Measurements from ENCODE around the gene TOMM34. TPM values are rescaled to one million over a fixed set of nuclear protein-coding genes. Genes with fewer than 3 reads are reported as not detected.

TOMM34 gene
- total RNA-seq, 4 donors from 2014 or later, result 11.1 to 15.6 (median 12.5) TPM

DNA sequence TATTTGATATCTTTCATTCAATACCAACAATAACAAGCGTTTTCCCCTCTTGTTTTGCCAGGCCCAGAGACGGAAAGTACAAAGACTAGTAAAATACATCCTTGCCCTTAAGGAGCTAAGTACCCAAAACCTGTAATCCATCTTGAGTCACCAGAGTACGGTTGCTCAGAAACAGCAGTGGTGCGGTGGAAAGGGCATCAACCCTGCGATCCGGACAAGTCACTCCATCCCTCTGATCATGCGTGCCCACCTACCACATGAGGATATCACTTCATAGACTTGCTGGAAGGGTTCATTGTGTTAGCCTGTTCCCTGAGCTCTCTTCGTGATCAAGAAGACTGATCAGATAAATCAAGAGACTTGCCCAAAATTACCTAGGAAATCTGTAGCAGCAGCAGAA lies 1.9 kb downstream of the TOMM34 start:
- H3K27ac ChIP-seq, result no peak overlapping the region
- intact Hi-C loops (cut with DNase I; ENCODE audit: low total_unique reads), result no loop called here
- no peaks in the 10 kb centered on the region for H3K36me3 ChIP-seq
- no peak overlapping the region for H3K4me3 ChIP-seq
- H3K4me1 ChIP-seq, result no peaks in the 10 kb centered on the region
- no peaks in the 10 kb centered on the region for H3K27me3 ChIP-seq
- DNase-seq, result no peak
- TF ChIP-seq, protein P1, sequence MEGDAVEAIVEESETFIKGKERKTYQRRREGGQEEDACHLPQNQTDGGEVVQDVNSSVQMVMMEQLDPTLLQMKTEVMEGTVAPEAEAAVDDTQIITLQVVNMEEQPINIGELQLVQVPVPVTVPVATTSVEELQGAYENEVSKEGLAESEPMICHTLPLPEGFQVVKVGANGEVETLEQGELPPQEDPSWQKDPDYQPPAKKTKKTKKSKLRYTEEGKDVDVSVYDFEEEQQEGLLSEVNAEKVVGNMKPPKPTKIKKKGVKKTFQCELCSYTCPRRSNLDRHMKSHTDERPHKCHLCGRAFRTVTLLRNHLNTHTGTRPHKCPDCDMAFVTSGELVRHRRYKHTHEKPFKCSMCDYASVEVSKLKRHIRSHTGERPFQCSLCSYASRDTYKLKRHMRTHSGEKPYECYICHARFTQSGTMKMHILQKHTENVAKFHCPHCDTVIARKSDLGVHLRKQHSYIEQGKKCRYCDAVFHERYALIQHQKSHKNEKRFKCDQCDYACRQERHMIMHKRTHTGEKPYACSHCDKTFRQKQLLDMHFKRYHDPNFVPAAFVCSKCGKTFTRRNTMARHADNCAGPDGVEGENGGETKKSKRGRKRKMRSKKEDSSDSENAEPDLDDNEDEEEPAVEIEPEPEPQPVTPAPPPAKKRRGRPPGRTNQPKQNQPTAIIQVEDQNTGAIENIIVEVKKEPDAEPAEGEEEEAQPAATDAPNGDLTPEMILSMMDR (IDR thresholded peaks at IDR 0.05), result no peak
- no peak for TF ChIP-seq POLR2A (IDR thresholded peaks at IDR 0.05)
- no peaks in the 10 kb centered on the region for H3K9me3 ChIP-seq

DNA sequence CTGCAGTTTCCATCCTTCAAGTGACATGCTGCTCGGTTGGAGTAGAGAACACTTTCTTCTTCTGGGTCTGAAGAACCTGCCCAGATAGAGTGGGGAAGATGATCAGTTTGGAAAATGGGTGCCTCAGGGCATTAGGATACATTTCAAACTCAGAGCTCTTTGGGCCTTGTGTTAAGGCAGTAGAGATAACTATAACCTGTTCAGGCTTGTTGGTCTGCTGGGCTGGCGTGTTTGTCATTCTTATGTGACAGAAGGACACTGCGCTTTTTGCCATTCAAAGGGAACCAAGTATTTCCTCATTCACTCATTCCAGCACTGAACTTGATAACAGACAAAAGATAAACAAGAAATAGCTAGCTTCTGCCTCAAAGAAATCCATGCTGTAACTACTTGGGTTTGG lies 3.8 kb downstream of the TOMM34 start:
- Histone ChIP-seq H3K27me3 (no peaks in the 10 kb centered on the region), H3K4me1 (no peaks in the 10 kb centered on the region), H3K4me3 (no peak overlapping the region), H3K27ac (no peak overlapping the region), H3K9me3 (no peaks in the 10 kb centered on the region), H3K36me3 (no peaks in the 10 kb centered on the region)
- DNase-seq, result no peak
- intact Hi-C loops (cut with DNase I; ENCODE audit: low total_unique reads), result no loop called here
- no peak for TF ChIP-seq POLR2A (IDR thresholded peaks at IDR 0.05)
- TF ChIP-seq, protein P1 (IDR thresholded peaks at IDR 0.05), result no peak

DNA sequence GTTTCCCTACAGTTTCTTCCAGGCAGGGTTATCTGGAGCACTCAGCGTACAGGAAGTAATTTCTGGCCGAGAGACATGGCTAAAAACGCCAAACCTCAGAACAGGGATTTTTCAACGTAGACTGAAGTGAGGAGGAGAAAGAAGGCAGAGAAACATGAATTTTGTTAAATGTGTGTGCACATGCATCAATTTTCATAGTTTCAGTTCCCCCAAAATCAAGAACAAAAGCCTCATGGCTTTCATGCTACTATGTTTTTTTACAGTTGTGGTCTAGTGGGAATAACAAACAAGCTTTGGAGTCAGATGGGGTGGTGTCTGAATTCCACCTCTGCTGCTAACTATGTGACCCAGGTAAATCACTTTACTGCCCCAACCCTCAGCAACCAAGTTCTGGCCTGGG lies 4.9 kb downstream of the TOMM34 start:
- no peak for DNase-seq
- Histone ChIP-seq H3K27ac (no peak overlapping the region), H3K36me3 (no peaks in the 10 kb centered on the region), H3K27me3 (no peaks in the 10 kb centered on the region), H3K4me1 (no peaks in the 10 kb centered on the region), H3K9me3 (no peaks in the 10 kb centered on the region), H3K4me3 (no peak overlapping the region)
- intact Hi-C loops (cut with DNase I; ENCODE audit: low total_unique reads), result no loop called here
- TF ChIP-seq, protein P1 (IDR thresholded peaks at IDR 0.05), result no peak
- TF ChIP-seq POLR2A (IDR thresholded peaks at IDR 0.05), result no peak

DNA sequence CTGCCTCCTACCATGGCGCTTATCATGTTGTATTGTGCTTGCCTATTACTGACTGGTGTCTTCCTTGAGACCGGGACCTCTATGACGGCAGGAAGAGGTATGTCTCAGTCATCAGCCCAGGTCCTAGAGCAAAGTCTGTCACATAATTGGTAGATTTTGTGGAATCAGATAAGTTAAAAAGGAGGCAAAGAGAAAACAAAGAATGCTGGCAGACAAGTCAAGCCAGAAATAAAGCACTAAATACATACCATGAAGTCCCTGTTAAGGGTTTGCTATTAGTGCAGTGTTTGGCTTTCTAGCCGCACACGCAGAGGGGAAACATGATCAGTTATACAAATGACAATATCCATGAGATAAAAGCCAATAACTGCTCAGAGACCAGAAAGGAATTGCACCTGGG lies 6.0 kb downstream of the TOMM34 start:
- Histone ChIP-seq H3K9me3 (no peaks in the 10 kb centered on the region), H3K36me3 (no peaks in the 10 kb centered on the region), H3K4me3 (no peak overlapping the region), H3K4me1 (no peaks in the 10 kb centered on the region), H3K27ac (no peak overlapping the region), H3K27me3 (no peaks in the 10 kb centered on the region)
- intact Hi-C loops (cut with DNase I; ENCODE audit: low total_unique reads), result no loop called here
- TF ChIP-seq, protein P1 (IDR thresholded peaks at IDR 0.05), result no peak
- no peak for TF ChIP-seq POLR2A (IDR thresholded peaks at IDR 0.05)
- no peak for DNase-seq

DNA sequence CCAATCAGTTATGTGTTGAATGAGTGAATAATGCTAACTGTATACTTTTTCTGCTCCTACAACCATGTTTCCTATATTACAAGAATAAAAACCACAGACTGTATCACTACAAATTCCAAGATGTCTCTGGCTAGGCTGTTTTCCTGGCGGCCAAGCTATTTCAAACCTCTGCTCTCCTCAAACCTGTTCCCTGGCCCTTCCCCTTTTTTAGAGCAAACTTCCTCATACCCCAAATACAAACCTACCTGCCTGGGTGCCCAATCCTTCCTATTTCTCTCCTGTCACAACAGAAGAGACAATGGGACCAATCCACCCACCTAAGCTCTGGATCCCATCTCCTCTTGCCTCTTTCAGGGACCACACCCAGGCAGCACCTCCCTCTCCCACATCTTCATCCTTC lies 7.5 kb downstream of the TOMM34 start:
- no peak overlapping the region for H3K4me3 ChIP-seq
- DNase-seq, result no peak
- H3K36me3 ChIP-seq, result no peaks in the 10 kb centered on the region
- no peaks in the 10 kb centered on the region for H3K9me3 ChIP-seq
- intact Hi-C loops (cut with DNase I; ENCODE audit: low total_unique reads), result no loop called here
- TF ChIP-seq, protein P1 (IDR thresholded peaks at IDR 0.05), result no peak
- no peak for TF ChIP-seq POLR2A (IDR thresholded peaks at IDR 0.05)
- H3K4me1 ChIP-seq, result no peaks in the 10 kb centered on the region
- no peak overlapping the region for H3K27ac ChIP-seq
- H3K27me3 ChIP-seq, result no peaks in the 10 kb centered on the region

All from uterus (tissue), 4 donors.